ENCODE results near the gene SLC7A6OS.

Gene SLC7A6OS

DNA sequence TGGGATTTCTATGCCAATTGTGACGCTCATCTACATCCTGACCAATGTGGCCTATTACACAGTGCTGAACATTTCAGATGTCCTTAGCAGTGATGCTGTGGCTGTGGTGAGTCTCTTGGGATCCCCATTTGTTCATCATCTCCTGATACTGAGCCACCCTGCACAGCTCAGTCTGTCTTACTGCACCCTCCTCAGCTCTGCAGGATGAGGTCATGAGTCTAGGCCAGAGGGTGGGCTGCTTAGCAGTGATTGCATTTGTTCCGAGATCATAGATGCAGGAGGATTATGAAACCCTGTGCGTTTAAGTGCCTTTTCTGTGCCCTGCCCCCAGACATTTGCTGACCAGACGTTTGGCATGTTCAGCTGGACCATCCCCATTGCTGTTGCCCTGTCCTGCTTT lies 19.5 kb downstream of the SLC7A6OS start:
- H2BK12ac ChIP-seq (ENCODE audit: low read length in 2 of 2): no peak overlapping the region
- no peaks in the 10 kb centered on the region for H3K27me3 ChIP-seq (ENCODE audit: control insufficient read depth in 1 of 2, insufficient read depth in 1 of 2, low read length in 2 of 2)
- H3K79me1 ChIP-seq (replicated peaks; ENCODE audit: low read length, poor library complexity, severe bottlenecking): peaks cover 50% of the 10 kb centered on the region
- no peaks in the 10 kb centered on the region for H3K9me3 ChIP-seq (ENCODE audit: control insufficient read depth, low read length)
- H3K4ac ChIP-seq (ENCODE audit: low read depth in 1 of 2, low read length in 2 of 2): no peak overlapping the region
- H2AFZ ChIP-seq (ENCODE audit: low read depth, low read length): no peak overlapping the region
- no peak overlapping the region for H3K4me3 ChIP-seq (ENCODE audit: insufficient read depth in 1 of 2, low read depth in 1 of 2, low read length in 2 of 2)
- H3K4me2 ChIP-seq (ENCODE audit: low read length, poor library complexity, severe bottlenecking): no peak overlapping the region
- H2BK15ac ChIP-seq (ENCODE audit: low read depth, poor library complexity, severe bottlenecking): no peak overlapping the region
- H3K18ac ChIP-seq (ENCODE audit: low read depth in 1 of 2, low read length in 2 of 2): no peak overlapping the region
- DNase-seq: no peak
- H2BK5ac ChIP-seq (ENCODE audit: low read depth, low read length, poor library complexity, severe bottlenecking): no peak overlapping the region
- no peak overlapping the region for H2AK5ac ChIP-seq (ENCODE audit: low read length, severe bottlenecking)
- H3K4me1 ChIP-seq (ENCODE audit: control insufficient read depth, insufficient read depth, low read depth, low read length): peaks cover 8% of the 10 kb centered on the region
- peak overlapping the region in 1 of 2 experiments; percentile 14 for H3K23ac ChIP-seq (ENCODE audit: low read length in 2 of 2)
- H4K91ac ChIP-seq (ENCODE audit: low read length): no peak overlapping the region
- H4K8ac ChIP-seq (ENCODE audit: low read length): no peak overlapping the region
- H3K36me3 ChIP-seq (ENCODE audit: control insufficient read depth in 1 of 2, insufficient read depth in 2 of 2, low read depth in 1 of 2, low read length in 2 of 2): peaks cover 56 to 68% of the 10 kb centered on the region in 2 experiments
- no peak overlapping the region for H3K27ac ChIP-seq (ENCODE audit: low read length, poor library complexity, severe bottlenecking)
- no peak overlapping the region for H3K14ac ChIP-seq (ENCODE audit: low read length in 2 of 2)
- H2BK120ac ChIP-seq (ENCODE audit: low read depth, low read length): no peak overlapping the region
- WGBS: 96% methylated on average over 4 of the region's 4 CpGs
- H3K9ac ChIP-seq (ENCODE audit: low read length): no peak overlapping the region

DNA sequence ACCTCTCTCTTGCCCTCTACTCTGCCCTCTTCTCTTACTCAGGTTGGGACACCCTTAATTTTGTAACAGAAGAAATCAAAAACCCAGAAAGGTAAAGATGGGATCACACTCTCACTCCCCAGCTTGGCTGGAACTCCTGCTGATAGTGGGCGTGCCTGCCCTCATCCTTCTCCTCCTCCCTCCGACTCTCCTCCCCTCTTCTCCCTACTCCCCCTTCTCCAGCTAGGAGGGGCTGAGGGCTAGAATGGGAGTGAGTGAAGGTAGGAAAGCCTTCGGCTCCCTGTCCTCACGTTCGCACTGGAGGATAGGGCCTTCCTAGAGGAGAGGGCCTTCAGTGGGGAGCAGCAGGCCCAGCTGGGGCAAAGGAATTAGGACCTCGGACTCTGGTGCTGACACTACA lies 20.3 kb downstream of the SLC7A6OS start:
- Histone ChIP-seq H4K8ac (ENCODE audit: low read length) (no peak overlapping the region), H3K79me1 (replicated peaks; ENCODE audit: low read length, poor library complexity, severe bottlenecking) (peaks cover 51% of the 10 kb centered on the region), H3K14ac (ENCODE audit: low read length in 2 of 2) (no peak overlapping the region), H3K23ac (ENCODE audit: low read length in 2 of 2) (no peak overlapping the region), H3K4ac (ENCODE audit: low read depth in 1 of 2, low read length in 2 of 2) (no peak overlapping the region), H2BK15ac (ENCODE audit: low read depth, poor library complexity, severe bottlenecking) (no peak overlapping the region), H2BK120ac (ENCODE audit: low read depth, low read length) (no peak overlapping the region), H2AFZ (ENCODE audit: low read depth, low read length) (no peak overlapping the region), H3K4me1 (ENCODE audit: control insufficient read depth, insufficient read depth, low read depth, low read length) (peaks cover 8% of the 10 kb centered on the region), H2AK5ac (ENCODE audit: low read length, severe bottlenecking) (no peak overlapping the region), H2BK12ac (ENCODE audit: low read length in 2 of 2) (no peak overlapping the region), H3K36me3 (ENCODE audit: control insufficient read depth in 1 of 2, insufficient read depth in 2 of 2, low read depth in 1 of 2, low read length in 2 of 2) (peaks cover 51 to 64% of the 10 kb centered on the region in 2 experiments), H3K27ac (ENCODE audit: low read length, poor library complexity, severe bottlenecking) (no peak overlapping the region), H3K9ac (ENCODE audit: low read length) (no peak overlapping the region), H4K91ac (ENCODE audit: low read length) (no peak overlapping the region), H3K4me2 (ENCODE audit: low read length, poor library complexity, severe bottlenecking) (no peak overlapping the region), H3K18ac (ENCODE audit: low read depth in 1 of 2, low read length in 2 of 2) (no peak overlapping the region), H2BK5ac (ENCODE audit: low read depth, low read length, poor library complexity, severe bottlenecking) (no peak overlapping the region), H3K9me3 (ENCODE audit: control insufficient read depth, low read length) (no peaks in the 10 kb centered on the region), H3K4me3 (ENCODE audit: insufficient read depth in 1 of 2, low read depth in 1 of 2, low read length in 2 of 2) (no peak overlapping the region), H3K27me3 (ENCODE audit: control insufficient read depth in 1 of 2, insufficient read depth in 1 of 2, low read length in 2 of 2) (no peaks in the 10 kb centered on the region)
- WGBS: 82% methylated on average over 4 of the region's 6 CpGs
- DNase-seq: no peak

DNA sequence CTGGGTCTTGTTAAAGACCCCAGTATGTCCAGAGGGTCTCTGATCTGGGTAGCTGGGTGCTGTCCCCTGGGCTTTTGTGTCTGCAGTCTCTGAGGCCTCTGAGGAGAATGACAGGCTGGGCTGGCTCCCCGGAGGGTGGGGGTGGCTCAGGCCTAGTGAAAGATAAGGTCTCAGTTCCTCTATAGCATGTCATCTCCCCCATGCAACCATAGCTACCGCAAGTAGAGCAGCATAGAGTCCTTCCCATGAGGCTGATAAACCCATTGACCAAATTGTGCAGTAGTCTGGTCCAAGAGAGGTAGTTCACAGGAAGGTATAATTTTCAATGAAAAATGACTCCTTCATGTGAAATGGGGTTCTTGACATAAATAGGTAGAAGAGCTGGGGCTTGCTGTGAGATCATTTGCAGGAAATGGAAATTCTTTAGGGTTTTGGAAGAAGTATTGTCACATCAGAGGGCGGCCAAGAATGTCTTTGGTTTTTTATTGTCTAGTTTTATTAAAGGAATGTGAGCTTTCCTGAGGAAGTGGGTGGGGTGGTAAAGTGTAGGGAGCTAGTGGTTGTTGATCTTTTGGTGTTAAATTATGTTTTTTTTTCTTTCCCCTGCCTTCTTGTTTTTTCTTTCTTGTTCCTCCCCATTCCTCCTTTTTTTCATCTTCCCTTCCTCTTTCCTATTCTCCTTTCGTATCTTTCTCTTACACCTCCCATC lies 21.0 kb downstream of the SLC7A6OS start:
- Histone ChIP-seq H3K36me3 (ENCODE audit: control insufficient read depth in 1 of 2, insufficient read depth in 2 of 2, low read depth in 1 of 2, low read length in 2 of 2) (peaks cover 53 to 65% of the 10 kb centered on the region in 2 experiments), H3K27ac (ENCODE audit: low read length, poor library complexity, severe bottlenecking) (no peak overlapping the region), H3K18ac (ENCODE audit: low read depth in 1 of 2, low read length in 2 of 2) (no peak overlapping the region), H2AFZ (ENCODE audit: low read depth, low read length) (no peak overlapping the region), H4K8ac (ENCODE audit: low read length) (no peak overlapping the region), H3K9ac (ENCODE audit: low read length) (no peak overlapping the region), H4K91ac (ENCODE audit: low read length) (no peak overlapping the region), H3K14ac (ENCODE audit: low read length in 2 of 2) (no peak overlapping the region), H3K4ac (ENCODE audit: low read depth in 1 of 2, low read length in 2 of 2) (no peak overlapping the region), H3K4me3 (ENCODE audit: insufficient read depth in 1 of 2, low read depth in 1 of 2, low read length in 2 of 2) (no peak overlapping the region), H3K23ac (ENCODE audit: low read length in 2 of 2) (no peak overlapping the region), H3K9me3 (ENCODE audit: control insufficient read depth, low read length) (no peaks in the 10 kb centered on the region), H2AK5ac (ENCODE audit: low read length, severe bottlenecking) (no peak overlapping the region), H3K4me2 (ENCODE audit: low read length, poor library complexity, severe bottlenecking) (no peak overlapping the region), H2BK15ac (ENCODE audit: low read depth, poor library complexity, severe bottlenecking) (no peak overlapping the region), H3K27me3 (ENCODE audit: control insufficient read depth in 1 of 2, insufficient read depth in 1 of 2, low read length in 2 of 2) (no peaks in the 10 kb centered on the region), H2BK12ac (ENCODE audit: low read length in 2 of 2) (no peak overlapping the region), H3K4me1 (ENCODE audit: control insufficient read depth, insufficient read depth, low read depth, low read length) (peaks cover 8% of the 10 kb centered on the region), H3K79me1 (replicated peaks; ENCODE audit: low read length, poor library complexity, severe bottlenecking) (peaks cover 56% of the 10 kb centered on the region), H2BK120ac (ENCODE audit: low read depth, low read length) (no peak overlapping the region), H2BK5ac (ENCODE audit: low read depth, low read length, poor library complexity, severe bottlenecking) (no peak overlapping the region)
- DNase-seq: no peak
- WGBS: 86% methylated on average over 3 of the region's 4 CpGs

DNA sequence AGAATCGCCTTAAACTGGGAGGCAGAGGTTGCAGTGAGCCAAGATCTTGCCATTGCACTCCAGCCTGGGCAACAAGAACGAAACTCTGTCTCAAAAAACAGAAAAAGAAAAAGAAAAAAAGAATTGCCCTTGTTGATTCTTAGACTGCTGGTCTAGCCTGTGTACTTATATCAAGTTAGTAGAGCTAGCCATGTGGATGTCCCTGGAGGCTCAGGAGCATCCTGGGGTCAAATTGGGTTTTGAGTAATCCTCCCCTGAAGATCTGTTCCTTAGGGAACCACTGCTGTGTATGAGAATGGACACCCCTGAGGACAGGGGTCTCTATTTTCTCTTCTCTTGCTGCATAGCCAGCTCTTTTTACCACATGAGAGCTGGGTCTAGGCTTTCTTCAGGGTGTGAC lies 21.5 kb downstream of the SLC7A6OS start:
- no peak overlapping the region for H2BK5ac ChIP-seq (ENCODE audit: low read depth, low read length, poor library complexity, severe bottlenecking)
- H3K4me2 ChIP-seq (ENCODE audit: low read length, poor library complexity, severe bottlenecking): no peak overlapping the region
- peaks cover 54% of the 10 kb centered on the region for H3K79me1 ChIP-seq (replicated peaks; ENCODE audit: low read length, poor library complexity, severe bottlenecking)
- no peak overlapping the region for H3K4me3 ChIP-seq (ENCODE audit: insufficient read depth in 1 of 2, low read depth in 1 of 2, low read length in 2 of 2)
- H3K27ac ChIP-seq (ENCODE audit: low read length, poor library complexity, severe bottlenecking): no peak overlapping the region
- H3K9ac ChIP-seq (ENCODE audit: low read length): no peak overlapping the region
- H3K36me3 ChIP-seq (ENCODE audit: control insufficient read depth in 1 of 2, insufficient read depth in 2 of 2, low read depth in 1 of 2, low read length in 2 of 2): peaks cover 48 to 59% of the 10 kb centered on the region in 2 experiments
- peaks cover 8% of the 10 kb centered on the region for H3K4me1 ChIP-seq (ENCODE audit: control insufficient read depth, insufficient read depth, low read depth, low read length)
- H2AK5ac ChIP-seq (ENCODE audit: low read length, severe bottlenecking): no peak overlapping the region
- no peak overlapping the region for H4K91ac ChIP-seq (ENCODE audit: low read length)
- no peak overlapping the region for H2BK12ac ChIP-seq (ENCODE audit: low read length in 2 of 2)
- H3K14ac ChIP-seq (ENCODE audit: low read length in 2 of 2): no peak overlapping the region
- no peak overlapping the region for H3K23ac ChIP-seq (ENCODE audit: low read length in 2 of 2)
- H2BK120ac ChIP-seq (ENCODE audit: low read depth, low read length): no peak overlapping the region
- H3K18ac ChIP-seq (ENCODE audit: low read depth in 1 of 2, low read length in 2 of 2): no peak overlapping the region
- H3K9me3 ChIP-seq (ENCODE audit: control insufficient read depth, low read length): no peaks in the 10 kb centered on the region
- no peak for DNase-seq
- no peak overlapping the region for H3K4ac ChIP-seq (ENCODE audit: low read depth in 1 of 2, low read length in 2 of 2)
- H3K27me3 ChIP-seq (ENCODE audit: control insufficient read depth in 1 of 2, insufficient read depth in 1 of 2, low read length in 2 of 2): no peaks in the 10 kb centered on the region
- WGBS: 94% methylated on average over 2 of the region's 2 CpGs
- no peak overlapping the region for H2AFZ ChIP-seq (ENCODE audit: low read depth, low read length)
- no peak overlapping the region for H4K8ac ChIP-seq (ENCODE audit: low read length)
- H2BK15ac ChIP-seq (ENCODE audit: low read depth, poor library complexity, severe bottlenecking): no peak overlapping the region
